ENCODE measurements around the gene EMP3. TPM values are rescaled to one million over a fixed set of nuclear protein-coding genes. Genes with fewer than 3 reads are reported as not detected.

Gene EMP3
- total and polyA plus RNA-seq, 9 of the 15 experiments (the other 6 are each of a cell fraction or from before 2014, with no cell fraction given), result 123 to 386 (median 296) TPM

GRCh38 chr19:48295458-48295857 is 29.9 kb upstream of the EMP3 start:
- DNase-seq (ENCODE audit: extremely low read depth in 1 of 4, low spot score in 3 of 4), result no peak
- no peak for TF ChIP-seq ZNF551 (CRISPR knock-in tag; IDR thresholded peaks at IDR 0.05)
- no peak for TF ChIP-seq CBX3 (IDR thresholded peaks at IDR 0.05; ENCODE audit: borderline replicate concordance in 1 of 2, low read length in 2 of 2)
- TF ChIP-seq E2F6 (IDR thresholded peaks at IDR 0.05; ENCODE audit: borderline replicate concordance in 1 of 2, extremely low read depth in 1 of 2, insufficient read depth in 1 of 2, insufficient read length in 1 of 2, low read depth in 1 of 2, low read length in 1 of 2, poor library complexity in 1 of 2, severe bottlenecking in 1 of 2), result no peak
- no peak for TF ChIP-seq CBFA2T2 (conservative IDR thresholded peaks at IDR 0.05)
- no peak for TF ChIP-seq HSF4 (CRISPR knock-in tag; IDR thresholded peaks at IDR 0.05; ENCODE audit: borderline replicate concordance)
- no peak for TF ChIP-seq SMARCC2 (IDR thresholded peaks at IDR 0.05; ENCODE audit: low read depth)
- no peak for TF ChIP-seq BCLAF1 (IDR thresholded peaks at IDR 0.05; ENCODE audit: borderline replicate concordance in 1 of 2, control insufficient read depth in 1 of 2, low read depth in 2 of 2, low read length in 1 of 2)
- no peak for TF ChIP-seq TEAD4 (IDR thresholded peaks at IDR 0.05; ENCODE audit: low read length)
- TF ChIP-seq TEAD4 (CRISPR knock-in tag; IDR thresholded peaks at IDR 0.05; ENCODE audit: borderline replicate concordance), result no peak
- TF ChIP-seq PHB (CRISPR knock-in tag; IDR thresholded peaks at IDR 0.05), result no peak
- intact Hi-C loops (cut with micrococcal nuclease), result loop anchor here (10.0 kb wide), 1 partner anchor 191 kb away; no protein-coding TSS in a partner anchor
- 29% methylated on average over 9 of the region's 10 CpGs for WGBS (ENCODE audit: insufficient coverage, low coverage, missing lambda C conversion rate)
- Histone ChIP-seq H3K27me3 (ENCODE audit: control insufficient read depth in 2 of 2, insufficient read depth in 2 of 2, low read length in 2 of 2) (no peaks in the 10 kb centered on the region; a peak in 1 of 5 replicates), H3K27ac (ENCODE audit: extremely low read depth, low read depth, low read length) (no peak overlapping the region), H3K4me3 (no peak overlapping the region), H2AFZ (ENCODE audit: low read depth, low read length) (no peak overlapping the region), H3K9ac (ENCODE audit: insufficient read depth in 1 of 2, low read depth in 2 of 2, low read length in 2 of 2) (0 out of 4 replicates have a peak overlapping the region, but pooled peaks of 1 of the 2 experiments have one; percentile 60), H3K79me2 (ENCODE audit: control insufficient read depth, insufficient read depth, low read length) (no peaks in the 10 kb centered on the region), H3K4me2 (ENCODE audit: insufficient read depth, low read length) (no peak overlapping the region), H3K9me3 (replicated peaks; ENCODE audit: control insufficient read depth, insufficient read depth, low read depth, low read length) (no peaks in the 10 kb centered on the region), H3K36me3 (ENCODE audit: control insufficient read depth, insufficient read depth, low read length) (no peaks in the 10 kb centered on the region), H3K4me1 (replicated peaks in 1 of 2; ENCODE audit: control insufficient read depth in 2 of 2, insufficient read depth in 2 of 2, low read length in 2 of 2) (peaks cover 4 to 23% of the 10 kb centered on the region in 2 experiments; a peak in 3 of 5 replicates), H4K20me1 (replicated peaks; ENCODE audit: control insufficient read depth, insufficient read depth, low read length) (no peaks in the 10 kb centered on the region), H3K9me1 (ENCODE audit: control insufficient read depth, insufficient read depth, low read length) (no peaks in the 10 kb centered on the region)
- in situ Hi-C loops (cut with MboI), result no loop called here
- no peak for ATAC-seq
- POLR2A ChIA-PET, result interaction anchor here (1.3 kb wide), 1 partner anchor 404 kb away, joined by 3 read pairs; no protein-coding TSS in a partner anchor
- BruUV-seq (replicated peaks), result no TSS peak
- CTCF ChIA-PET (ENCODE audit: low intra/inter-chr PET ratio), result interaction anchor here (0.6 kb wide), 1 partner anchor 285 kb away, joined by 3 read pairs; no protein-coding TSS in a partner anchor
- FAIRE-seq, result no peak

All from K562 (cell line).